GM13976 (cell line): ENCODE results near the gene LTO1.

ENCODE experiments used
- DNase-seq: peaks from one replicate; pipeline ENCODE4 v3.0.0; 2012; ENCODE audit warnings: low spot score
- CTCF ChIP-seq: IDR thresholded peaks from 2 replicates; pipeline ENCODE4 v1.5.1; 2012; ENCODE audit warnings: borderline replicate concordance, mild to moderate bottlenecking; ENCODE audit not compliant: insufficient read depth; ENCODE audit errors: extremely low read depth, missing control alignments, control extremely low read depth
- in situ Hi-C: fragments of 300-500 bp; cut with MboI; formaldehyde crosslinking; loops from one replicate; pipeline ENCODE4 v1.12.0; 2022; ENCODE audit warnings: low sequenced_read_pairs, mixed read lengths, inconsistent platforms; ENCODE audit not compliant: unreplicated experiment

LTO1 gene

GRCh38 chr11:69640995-69641581 lies 34.1 kb downstream of the LTO1 start, which contains the start of gene CCND1:
CCND1 (plus strand) TSS chr11:69641156; CDS start chr11:69641314, 158 bp downstream.
- in situ Hi-C loops = loop anchor here (10.0 to 25.0 kb wide), 2 partner anchors 354 to 536 kb away; partner anchors contain the start of gene MYEOV
- TF ChIP-seq CTCF = peak; percentile 13
- DNase-seq = peak; percentile 85

DNA sequence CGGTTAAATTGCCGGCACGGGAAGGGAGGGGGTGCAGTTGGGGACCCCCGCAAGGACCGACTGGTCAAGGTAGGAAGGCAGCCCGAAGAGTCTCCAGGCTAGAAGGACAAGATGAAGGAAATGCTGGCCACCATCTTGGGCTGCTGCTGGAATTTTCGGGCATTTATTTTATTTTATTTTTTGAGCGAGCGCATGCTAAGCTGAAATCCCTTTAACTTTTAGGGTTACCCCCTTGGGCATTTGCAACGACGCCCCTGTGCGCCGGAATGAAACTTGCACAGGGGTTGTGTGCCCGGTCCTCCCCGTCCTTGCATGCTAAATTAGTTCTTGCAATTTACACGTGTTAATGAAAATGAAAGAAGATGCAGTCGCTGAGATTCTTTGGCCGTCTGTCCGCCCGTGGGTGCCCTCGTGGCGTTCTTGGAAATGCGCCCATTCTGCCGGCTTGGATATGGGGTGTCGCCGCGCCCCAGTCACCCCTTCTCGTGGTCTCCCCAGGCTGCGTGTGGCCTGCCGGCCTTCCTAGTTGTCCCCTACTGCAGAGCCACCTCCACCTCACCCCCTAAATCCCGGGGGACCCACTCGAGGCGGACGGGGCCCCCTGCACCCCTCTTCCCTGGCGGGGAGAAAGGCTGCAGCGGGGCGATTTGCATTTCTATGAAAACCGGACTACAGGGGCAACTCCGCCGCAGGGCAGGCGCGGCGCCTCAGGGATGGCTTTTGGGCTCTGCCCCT lies 34.7 kb downstream of the LTO1 start:
- DNase-seq = no peak
- in situ Hi-C loops = loop anchor here (10.0 to 25.0 kb wide), 2 partner anchors 353 to 536 kb away; partner anchors contain the start of gene MYEOV
- no peak for TF ChIP-seq CTCF

GRCh38 chr11:69639831-69640230 lies 35.3 kb downstream of the LTO1 start:
- no peak for TF ChIP-seq CTCF
- in situ Hi-C loops = loop anchor here (10.0 to 25.0 kb wide), 2 partner anchors 353 to 535 kb away; partner anchors contain the start of gene MYEOV
- DNase-seq = no peak

DNA sequence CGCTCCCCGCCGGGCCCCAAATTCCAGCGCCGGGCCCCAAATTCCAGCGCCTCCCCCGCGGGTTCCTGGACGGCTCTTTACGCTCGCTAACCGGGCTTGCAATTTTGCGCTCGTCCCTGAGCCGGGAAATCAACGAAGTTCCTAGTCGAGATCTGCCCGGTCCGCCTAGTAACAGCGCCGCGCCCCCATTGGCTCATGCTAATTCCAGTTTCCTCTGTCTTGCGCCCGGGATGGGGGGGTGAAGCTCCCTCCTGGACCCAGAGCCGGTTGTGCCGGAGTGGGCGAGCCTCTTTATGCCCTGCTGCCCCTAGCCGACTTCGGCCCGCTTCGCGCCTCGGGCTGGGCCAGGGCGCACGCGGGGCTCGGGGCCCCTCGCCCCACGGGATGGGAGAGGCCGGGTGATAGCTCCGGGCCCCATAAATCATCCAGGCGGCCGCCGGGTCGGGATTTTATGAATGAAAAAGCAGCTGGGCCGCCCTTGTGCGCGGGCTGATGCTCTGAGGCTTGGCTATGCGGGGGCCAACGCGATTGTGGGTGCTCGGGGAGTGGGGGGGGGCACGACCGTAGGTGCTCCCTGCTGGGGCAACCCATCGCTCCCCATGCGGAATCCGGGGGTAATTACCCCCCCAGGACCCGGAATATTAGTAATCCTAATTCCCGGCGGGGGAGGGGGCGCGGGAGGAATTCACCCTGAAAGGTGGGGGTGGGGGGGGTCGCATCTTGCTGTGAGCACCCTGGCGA lies 36.0 kb downstream of the LTO1 start:
- in situ Hi-C loops = loop anchor here (25.0 kb wide), 1 partner anchor 352 kb away; the partner anchor contains the start of gene MYEOV
- peak; percentile 79 for DNase-seq
- no peak for TF ChIP-seq CTCF

DNA sequence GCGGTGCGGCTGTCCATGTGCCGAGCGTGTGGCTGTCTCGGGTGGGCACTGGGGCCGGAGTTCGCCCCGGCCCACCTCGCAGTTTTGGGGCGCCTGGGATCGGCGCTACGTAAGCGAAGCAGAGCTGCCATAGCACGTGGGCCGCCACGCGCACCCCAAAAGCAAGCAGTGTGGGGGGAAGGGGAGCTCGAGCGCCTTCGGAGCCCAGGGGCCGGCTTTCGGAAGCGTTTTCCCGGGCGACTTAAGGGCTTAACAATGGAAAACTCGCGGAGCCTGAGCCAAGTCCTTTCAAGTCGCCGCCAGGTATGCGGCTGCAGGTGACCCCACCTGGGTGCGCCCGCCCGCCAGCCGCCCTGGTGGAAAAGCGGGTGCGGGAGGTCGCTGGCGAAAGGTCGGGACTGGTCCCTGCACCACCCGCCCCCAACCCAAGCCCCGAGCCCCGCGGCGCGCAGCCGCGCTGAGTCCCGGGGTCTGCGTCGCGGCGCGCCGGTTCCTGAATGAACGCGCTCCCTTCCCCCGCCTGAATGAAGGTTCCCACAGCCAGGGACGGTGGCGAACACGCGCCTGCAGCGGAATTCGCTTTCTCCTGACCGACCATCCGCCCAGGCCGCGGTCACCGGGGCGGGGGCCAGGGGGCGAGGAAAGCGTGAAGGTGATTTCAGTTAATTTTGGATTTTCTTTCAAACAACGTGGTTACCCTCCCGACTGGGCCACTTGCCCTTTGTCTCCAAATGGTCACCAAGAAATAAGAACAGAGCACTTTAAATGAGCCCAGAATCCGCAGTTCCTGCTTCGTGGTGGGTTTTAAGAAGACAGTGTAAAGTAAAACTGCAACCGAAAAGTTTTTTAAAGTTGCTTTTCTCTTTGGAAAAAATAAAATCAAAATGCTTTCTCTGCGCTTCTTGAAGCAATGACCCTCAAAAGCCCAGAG lies 36.9 kb downstream of the LTO1 start:
- TF ChIP-seq CTCF = no peak
- in situ Hi-C loops = loop anchor here (25.0 kb wide), 1 partner anchor 351 kb away; the partner anchor contains the start of gene MYEOV
- DNase-seq = no peak
